NCI-H1417 (cell line): ENCODE measurements around the gene NEFH.
A peak's percentile ranks its signal among the peaks of the same experiment; 100 is the strongest.
"Not testable (repeated sequence)": the region's sequence is repeated elsewhere in the genome, so short reads cannot be mapped to it uniquely, and the experiment has no call there.

Experiments used
- DNase-seq, 3 experiments: peaks; one replicate each; lab custom pipeline; 2025; lab: John Stamatoyannopoulos, UW

Gene NEFH

GRCh38 chr22:29461263-29461662 is 18.8 kb upstream of the NEFH start:
- no peak for DNase-seq

DNA sequence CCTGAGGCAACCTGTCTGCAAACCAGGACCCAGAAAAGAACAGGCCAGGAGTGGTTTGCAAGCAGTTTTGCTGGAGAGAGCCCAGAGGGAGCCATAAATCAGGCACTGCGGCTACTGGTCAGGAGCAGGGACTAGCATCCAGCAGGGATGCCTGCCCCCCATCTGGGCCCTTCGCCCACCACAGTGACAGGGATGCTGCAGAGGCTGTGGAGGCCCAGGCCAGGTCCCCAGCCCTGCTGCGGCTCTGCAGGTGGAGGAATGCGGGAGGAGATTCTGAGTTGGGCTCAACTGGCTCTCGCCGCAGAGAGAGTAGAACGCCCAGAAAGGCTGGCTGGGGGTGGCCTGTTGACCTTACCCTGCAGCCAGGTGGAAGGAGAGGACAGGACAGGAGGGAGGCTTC is 16.4 kb upstream of the NEFH start:
- DNase-seq, result no peak

- no peak for DNase-seq
These were observed 15.4 kb upstream of the NEFH start for GRCh38 chr22:29464581-29464980.

- DNase-seq, result no peak
These were observed 10.3 kb upstream of the NEFH start for GRCh38 chr22:29469755-29470154.

GRCh38 chr22:29470159-29470855 is 9.7 kb upstream of the NEFH start:
- DNase-seq, result peak; percentile 44 to 66 (median 65)

GRCh38 chr22:29473001-29473400 is 7.0 kb upstream of the NEFH start:
- DNase-seq, result no peak

GRCh38 chr22:29475550-29475949 is 4.5 kb upstream of the NEFH start:
- no peak for DNase-seq

DNA sequence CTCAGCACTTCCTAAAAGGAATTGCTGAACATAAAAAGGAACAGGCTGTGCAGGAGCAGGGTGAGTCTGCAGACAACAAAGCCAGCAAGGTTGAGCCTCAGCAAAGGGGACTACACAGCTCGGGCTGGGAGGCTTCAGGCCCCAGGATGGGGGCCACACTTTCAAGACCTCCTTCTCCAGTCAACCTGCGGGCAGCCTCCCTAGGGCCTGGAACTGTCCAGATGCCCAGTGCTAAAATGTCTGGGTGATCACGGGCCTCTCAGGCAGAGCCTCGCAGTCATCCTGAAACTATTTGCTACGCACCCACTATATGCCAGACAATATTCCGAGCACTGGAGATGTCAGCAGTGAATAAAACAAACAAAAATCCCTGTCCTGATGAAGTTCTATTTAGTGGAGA is 3.9 kb upstream of the NEFH start:
- no peak for DNase-seq

DNA sequence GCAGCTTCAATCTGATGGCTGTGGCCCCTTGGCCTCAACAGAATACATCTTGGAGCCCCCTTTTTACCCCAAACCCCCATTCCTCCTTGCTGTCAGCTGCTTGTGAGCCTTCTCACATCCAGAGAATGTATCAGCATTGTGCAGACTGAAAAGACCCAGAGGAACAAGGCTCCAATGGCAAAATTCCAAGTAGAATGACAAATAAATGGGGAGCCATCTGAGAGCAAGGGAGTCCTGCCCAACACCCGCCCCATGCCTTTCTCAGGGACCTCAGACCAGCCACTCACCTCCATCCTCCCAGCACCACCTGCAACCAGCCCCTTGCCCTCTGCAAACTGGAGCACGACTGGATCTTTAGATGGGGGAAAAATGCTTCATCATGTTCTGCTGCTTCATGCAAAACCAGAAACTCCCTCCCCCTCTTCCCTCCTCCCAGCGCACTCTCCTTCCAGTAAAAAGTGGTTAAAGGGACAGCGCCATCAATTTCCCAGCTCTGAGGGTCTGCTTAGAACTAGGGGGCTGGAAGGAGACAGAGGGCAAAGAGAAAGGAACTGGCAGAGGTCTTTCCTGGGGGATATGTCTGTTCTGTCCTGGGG is 2.2 kb upstream of the NEFH start:
- peak in 2 of 3 experiments; percentile 5 to 9 for DNase-seq

DNA sequence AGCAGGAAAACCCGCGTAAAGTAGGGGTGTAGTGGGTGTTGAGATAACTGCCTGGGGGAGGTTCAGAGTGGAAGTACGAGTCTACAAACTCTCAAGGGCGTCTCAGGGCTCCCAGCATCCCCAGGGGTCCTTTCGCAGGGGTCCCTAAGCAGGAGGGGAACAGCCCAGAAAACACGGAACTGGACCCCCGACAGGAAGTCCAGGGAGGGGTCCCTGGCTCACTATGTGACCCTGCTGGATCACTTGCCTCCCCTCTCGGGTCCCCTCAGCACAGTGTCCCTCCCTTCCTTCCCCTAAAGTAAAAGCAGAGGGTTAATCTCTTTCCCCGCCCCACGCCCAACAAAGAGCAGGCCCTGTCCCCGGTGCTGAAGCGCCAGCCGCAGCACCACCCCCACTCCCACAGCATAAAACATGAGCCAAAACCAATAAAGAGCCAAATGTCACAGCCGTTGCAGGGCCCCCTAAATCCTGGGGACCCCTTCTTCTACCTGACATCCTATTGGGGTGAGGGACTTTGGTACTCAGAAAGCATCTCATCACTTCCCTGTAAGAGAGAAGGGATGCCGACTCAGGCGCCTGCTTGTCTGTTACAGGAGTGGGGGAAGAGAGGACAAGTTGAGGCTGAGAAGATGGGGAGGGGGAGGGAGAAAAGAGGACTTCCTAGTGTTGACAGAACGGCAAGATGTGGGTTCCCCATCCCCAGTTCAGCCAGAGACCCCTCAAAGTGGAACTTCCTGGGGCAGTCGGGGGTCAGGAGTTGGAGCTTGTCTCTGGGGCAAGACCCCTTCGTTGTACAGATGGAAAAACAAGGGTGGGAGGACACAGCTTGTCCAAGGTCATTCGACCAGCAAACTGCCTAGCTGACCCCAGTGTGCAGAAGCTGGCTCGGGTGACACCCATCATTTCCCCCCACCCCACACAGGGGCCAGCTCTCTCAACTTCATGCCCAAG is 1.4 kb upstream of the NEFH start:
- no peak for DNase-seq

DNA sequence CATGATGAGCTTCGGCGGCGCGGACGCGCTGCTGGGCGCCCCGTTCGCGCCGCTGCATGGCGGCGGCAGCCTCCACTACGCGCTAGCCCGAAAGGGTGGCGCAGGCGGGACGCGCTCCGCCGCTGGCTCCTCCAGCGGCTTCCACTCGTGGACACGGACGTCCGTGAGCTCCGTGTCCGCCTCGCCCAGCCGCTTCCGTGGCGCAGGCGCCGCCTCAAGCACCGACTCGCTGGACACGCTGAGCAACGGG is 169 bp downstream of the NEFH start:
- no peak for DNase-seq

DNA sequence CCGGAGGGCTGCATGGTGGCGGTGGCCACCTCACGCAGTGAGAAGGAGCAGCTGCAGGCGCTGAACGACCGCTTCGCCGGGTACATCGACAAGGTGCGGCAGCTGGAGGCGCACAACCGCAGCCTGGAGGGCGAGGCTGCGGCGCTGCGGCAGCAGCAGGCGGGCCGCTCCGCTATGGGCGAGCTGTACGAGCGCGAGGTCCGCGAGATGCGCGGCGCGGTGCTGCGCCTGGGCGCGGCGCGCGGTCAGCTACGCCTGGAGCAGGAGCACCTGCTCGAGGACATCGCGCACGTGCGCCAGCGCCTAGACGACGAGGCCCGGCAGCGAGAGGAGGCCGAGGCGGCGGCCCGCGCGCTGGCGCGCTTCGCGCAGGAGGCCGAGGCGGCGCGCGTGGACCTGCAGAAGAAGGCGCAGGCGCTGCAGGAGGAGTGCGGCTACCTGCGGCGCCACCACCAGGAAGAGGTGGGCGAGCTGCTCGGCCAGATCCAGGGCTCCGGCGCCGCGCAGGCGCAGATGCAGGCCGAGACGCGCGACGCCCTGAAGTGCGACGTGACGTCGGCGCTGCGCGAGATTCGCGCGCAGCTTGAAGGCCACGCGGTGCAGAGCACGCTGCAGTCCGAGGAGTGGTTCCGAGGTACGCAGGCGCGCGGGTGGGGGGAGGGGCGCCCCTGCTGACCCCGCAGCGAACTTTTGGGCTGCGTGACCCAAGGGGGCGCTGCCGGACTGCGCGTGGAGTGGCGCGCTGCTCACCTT is 670 bp downstream of the NEFH start:
- peak in 1 of 3 experiments; percentile 9 for DNase-seq

GRCh38 chr22:29481265-29482000 is 1.4 kb downstream of the NEFH start:
- DNase-seq, result no peak

GRCh38 chr22:29482253-29482652 is 2.2 kb downstream of the NEFH start:
- DNase-seq, result no peak

DNA sequence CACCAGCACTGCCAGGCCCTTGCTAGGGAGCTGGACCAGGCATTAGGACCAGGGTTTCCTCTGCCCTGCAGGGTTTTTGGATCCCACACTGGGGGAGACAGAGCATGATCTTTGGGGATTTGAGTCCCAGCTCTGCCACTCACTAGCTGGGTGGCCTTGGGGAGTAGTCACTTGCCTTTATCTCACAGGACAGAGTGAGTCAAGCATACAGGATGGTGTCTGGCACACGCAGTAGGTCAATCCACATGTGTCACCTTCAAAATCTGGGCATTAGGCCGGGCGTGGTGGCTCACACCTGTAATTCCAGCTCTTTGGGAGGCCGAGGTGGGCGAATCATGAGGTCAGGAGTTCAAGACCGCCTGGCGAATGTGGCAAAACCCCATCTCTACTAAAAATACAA is 2.7 kb downstream of the NEFH start:
- DNase-seq, result no peak

- no peak for DNase-seq
These were observed 3.2 kb downstream of the NEFH start for GRCh38 chr22:29483254-29483653.

- no peak for DNase-seq
These were observed 4.6 kb downstream of the NEFH start for GRCh38 chr22:29484642-29485041.

DNA sequence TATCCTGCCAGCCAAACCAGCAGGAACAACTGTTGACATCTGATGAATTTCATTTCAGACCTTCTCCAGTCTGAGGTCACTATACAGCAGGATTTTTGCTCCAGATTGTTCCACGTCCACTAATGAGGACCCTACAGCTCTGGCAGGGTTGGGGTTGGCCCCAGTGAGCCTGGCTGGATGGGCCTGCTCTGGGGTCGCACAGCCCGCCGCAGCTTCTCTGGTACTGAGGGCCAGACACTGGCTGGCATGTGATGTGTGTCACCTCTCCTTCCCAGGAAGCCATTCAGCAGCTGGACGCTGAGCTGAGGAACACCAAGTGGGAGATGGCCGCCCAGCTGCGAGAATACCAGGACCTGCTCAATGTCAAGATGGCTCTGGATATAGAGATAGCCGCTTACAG is 5.4 kb downstream of the NEFH start:
- no peak for DNase-seq

- DNase-seq, result no peak
These were observed 7.5 kb downstream of the NEFH start for GRCh38 chr22:29487426-29487986.

- DNase-seq, result not testable (repeated sequence)
These were observed 9.2 kb downstream of the NEFH start for GRCh38 chr22:29489127-29489780.

GRCh38 chr22:29491012-29491411 is 11.0 kb downstream of the NEFH start:
- no peak for DNase-seq
